ENCODE results near the gene INSM2. TPM values are rescaled to one million over a fixed set of nuclear protein-coding genes. Genes with fewer than 3 reads are reported as not detected.

The INSM2 gene
- total and polyA plus RNA-seq, 2 of the 13 experiments (the other 11 are each of a cell fraction or from before 2014, with no cell fraction given): not detected

GRCh38 chr14:35533357-35534207 lies at the start of gene INSM2 (continued):
- TF ChIP-seq ZNF616 (CRISPR knock-in tag; IDR thresholded peaks at IDR 0.05; ENCODE audit: low read depth): peak; percentile 77; the same call in 1 of the 2 replicates
- TF ChIP-seq HCFC1 (IDR thresholded peaks at IDR 0.05; ENCODE audit: low read depth, low read length): no peak
- TF ChIP-seq ZNF333 (CRISPR knock-in tag; IDR thresholded peaks at IDR 0.05; ENCODE audit: borderline replicate concordance): peak; percentile 98
- TF ChIP-seq ARID5B (CRISPR knock-in tag; IDR thresholded peaks at IDR 0.05): peak; percentile 73
- 0 out of 2 replicates have a peak, but pooled peaks have one; percentile 44 for TF ChIP-seq IRF2 (CRISPR knock-in tag; IDR thresholded peaks at IDR 0.05)
- no peak for TF ChIP-seq ZNF441 (CRISPR knock-in tag; IDR thresholded peaks at IDR 0.05; ENCODE audit: borderline replicate concordance)
- TF ChIP-seq ZBTB2 (CRISPR knock-in tag; IDR thresholded peaks at IDR 0.05; ENCODE audit: low read depth): 0 out of 2 replicates have a peak, but pooled peaks have one; percentile 25
- TF ChIP-seq ZNF317 (CRISPR knock-in tag; IDR thresholded peaks at IDR 0.05): peak; percentile 78; the same call in 1 of the 2 replicates
- peak; percentile 79 for TF ChIP-seq IRF1 (CRISPR knock-in tag; IDR thresholded peaks at IDR 0.05; ENCODE audit: low read depth)
- TF ChIP-seq HIVEP1 (CRISPR knock-in tag; IDR thresholded peaks at IDR 0.05): peak; percentile 86; the same call in 1 of the 2 replicates
- peak; percentile 95 for TF ChIP-seq ZNF687 (CRISPR knock-in tag; IDR thresholded peaks at IDR 0.05)
- TF ChIP-seq MZF1 (CRISPR knock-in tag; IDR thresholded peaks at IDR 0.05; ENCODE audit: borderline replicate concordance): 0 out of 2 replicates have a peak, but pooled peaks have one; percentile 83
- no peak for TF ChIP-seq TBX3 (IDR thresholded peaks at IDR 0.05; ENCODE audit: borderline replicate concordance)
- no peak for TF ChIP-seq EHMT2 (IDR thresholded peaks at IDR 0.05; ENCODE audit: borderline replicate concordance, low read depth, low read length)
- TF ChIP-seq DRAP1 (CRISPR knock-in tag; IDR thresholded peaks at IDR 0.05): no peak
- TF ChIP-seq CHD2 (IDR thresholded peaks at IDR 0.05; ENCODE audit: low read depth, low read length): no peak

Data from HepG2 (cell line).